NCI-H146 treated with DMSO at 0.1 percent for 48 hours (cell line): ENCODE results near the gene PTPRK.
A peak's percentile ranks its signal among the peaks of the same experiment; 100 is the strongest.

Experiments used
- DNase-seq: peaks from one replicate; lab custom pipeline; 2025; ENCODE audit not compliant: unreplicated experiment; lab: John Stamatoyannopoulos, UW

The PTPRK gene

GRCh38 chr6:128099571-128100197 lies 420.7 kb downstream of the PTPRK start:
- peak; percentile 77 for DNase-seq

GRCh38 chr6:128098000-128098581 lies 422.3 kb downstream of the PTPRK start:
- no peak for DNase-seq

GRCh38 chr6:128097009-128097408 lies 423.4 kb downstream of the PTPRK start:
- DNase-seq = peak; percentile 17

GRCh38 chr6:128095362-128095761 lies 425.0 kb downstream of the PTPRK start:
- DNase-seq = no peak

GRCh38 chr6:128079021-128079420 lies 441.4 kb downstream of the PTPRK start:
- no peak for DNase-seq

- DNase-seq = no peak
Measured at GRCh38 chr6:128078276-128078675, 442.1 kb downstream of the PTPRK start.

- DNase-seq = no peak
Measured at GRCh38 chr6:128076843-128077242, 443.6 kb downstream of the PTPRK start.

- DNase-seq = no peak
Measured at GRCh38 chr6:128074567-128074966, 445.8 kb downstream of the PTPRK start.

- no peak for DNase-seq
Measured at GRCh38 chr6:128073389-128073788, 447.0 kb downstream of the PTPRK start.

GRCh38 chr6:128071212-128071611 lies 449.2 kb downstream of the PTPRK start:
- DNase-seq = no peak

- no peak for DNase-seq
Measured at GRCh38 chr6:128070406-128070805, 450.0 kb downstream of the PTPRK start.

- DNase-seq = no peak
Measured at GRCh38 chr6:128069188-128069587, 451.2 kb downstream of the PTPRK start.

- no peak for DNase-seq
Measured at GRCh38 chr6:128068119-128068479, 452.3 kb downstream of the PTPRK start.

GRCh38 chr6:128067446-128068118 lies 452.8 kb downstream of the PTPRK start:
- no peak for DNase-seq

GRCh38 chr6:128065072-128065471 lies 455.3 kb downstream of the PTPRK start:
- no peak for DNase-seq

GRCh38 chr6:128064540-128064895 lies 455.9 kb downstream of the PTPRK start:
- DNase-seq = no peak

- no peak for DNase-seq
Measured at GRCh38 chr6:128063850-128064539, 456.4 kb downstream of the PTPRK start.

- DNase-seq = no peak
Measured at GRCh38 chr6:128062882-128063603, 457.4 kb downstream of the PTPRK start.

- DNase-seq = no peak
Measured at GRCh38 chr6:128057946-128058345, 462.5 kb downstream of the PTPRK start.

- no peak for DNase-seq
Measured at GRCh38 chr6:128057541-128057940, 462.9 kb downstream of the PTPRK start.

- no peak for DNase-seq
Measured at GRCh38 chr6:128053109-128053508, 467.3 kb downstream of the PTPRK start.
